Measurements from ENCODE around the gene RASA1.

RASA1 gene

DNA sequence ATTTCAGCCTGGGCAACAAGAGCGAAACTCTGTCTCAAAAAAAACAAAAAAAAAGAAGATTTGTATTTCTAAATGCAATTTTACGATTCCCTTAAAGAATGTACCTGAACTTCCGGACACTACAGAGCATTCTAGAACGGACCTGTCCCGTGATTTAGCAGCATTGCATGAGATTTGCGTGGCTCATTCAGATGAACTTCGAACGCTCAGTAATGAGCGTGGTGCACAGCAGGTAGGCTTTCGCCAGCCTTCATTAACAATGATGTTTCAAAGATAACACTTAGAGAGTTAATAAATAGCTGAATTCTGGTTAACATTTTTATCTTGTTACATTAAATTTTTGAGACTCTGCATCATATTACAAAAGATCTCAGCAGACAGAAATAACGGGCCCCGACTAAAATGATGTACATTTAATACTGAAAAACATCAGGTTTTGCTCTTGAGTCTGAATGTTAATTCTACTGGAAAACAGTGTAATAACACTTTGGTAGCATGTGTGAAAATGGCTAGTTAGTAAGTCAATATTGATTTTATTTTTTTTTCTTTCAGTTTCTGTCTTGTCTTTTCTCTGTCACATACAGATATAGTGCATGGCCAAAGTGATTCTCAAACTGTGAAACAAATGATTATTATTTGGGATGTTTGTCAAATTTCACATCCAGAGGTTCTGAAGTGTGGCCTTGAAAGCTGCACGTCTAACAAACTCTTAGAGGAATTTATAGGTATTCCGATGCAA is 121.8 kb downstream of the RASA1 start:
- Histone ChIP-seq H3K27me3 (ENCODE audit: insufficient read depth, low read length) (no peaks in the 10 kb centered on the region), H3K79me2 (ENCODE audit: insufficient read depth, low read length) (no peaks in the 10 kb centered on the region), H3K36me3 (ENCODE audit: insufficient read depth, low read length) (peaks cover 92% of the 10 kb centered on the region), H3K9ac (ENCODE audit: low read length) (no peak overlapping the region), H2AFZ (ENCODE audit: low read length) (no peak overlapping the region), H3K9me2 (ENCODE audit: low read depth, low read length) (no peaks in the 10 kb centered on the region), H3K4me2 (ENCODE audit: low read length) (no peak overlapping the region), H3K9me3 (ENCODE audit: low read length) (no peaks in the 10 kb centered on the region), H3K4me3 (ENCODE audit: low read depth, low read length, poor library complexity, severe bottlenecking) (no peak overlapping the region), H4K20me1 (ENCODE audit: insufficient read depth, low read length) (no peaks in the 10 kb centered on the region), H3K27ac (ENCODE audit: low read depth, low read length, poor library complexity, severe bottlenecking) (no peak overlapping the region), H3K4me1 (ENCODE audit: insufficient read depth, low read length, severe bottlenecking) (no peaks in the 10 kb centered on the region), H3F3A (ENCODE audit: insufficient read depth, low read length) (peaks cover 3% of the 10 kb centered on the region)
- TF ChIP-seq EZH2 (IDR thresholded peaks at IDR 0.05; ENCODE audit: borderline replicate concordance, low read length) = no peak
- TF ChIP-seq, protein P1, sequence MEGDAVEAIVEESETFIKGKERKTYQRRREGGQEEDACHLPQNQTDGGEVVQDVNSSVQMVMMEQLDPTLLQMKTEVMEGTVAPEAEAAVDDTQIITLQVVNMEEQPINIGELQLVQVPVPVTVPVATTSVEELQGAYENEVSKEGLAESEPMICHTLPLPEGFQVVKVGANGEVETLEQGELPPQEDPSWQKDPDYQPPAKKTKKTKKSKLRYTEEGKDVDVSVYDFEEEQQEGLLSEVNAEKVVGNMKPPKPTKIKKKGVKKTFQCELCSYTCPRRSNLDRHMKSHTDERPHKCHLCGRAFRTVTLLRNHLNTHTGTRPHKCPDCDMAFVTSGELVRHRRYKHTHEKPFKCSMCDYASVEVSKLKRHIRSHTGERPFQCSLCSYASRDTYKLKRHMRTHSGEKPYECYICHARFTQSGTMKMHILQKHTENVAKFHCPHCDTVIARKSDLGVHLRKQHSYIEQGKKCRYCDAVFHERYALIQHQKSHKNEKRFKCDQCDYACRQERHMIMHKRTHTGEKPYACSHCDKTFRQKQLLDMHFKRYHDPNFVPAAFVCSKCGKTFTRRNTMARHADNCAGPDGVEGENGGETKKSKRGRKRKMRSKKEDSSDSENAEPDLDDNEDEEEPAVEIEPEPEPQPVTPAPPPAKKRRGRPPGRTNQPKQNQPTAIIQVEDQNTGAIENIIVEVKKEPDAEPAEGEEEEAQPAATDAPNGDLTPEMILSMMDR (IDR thresholded peaks at IDR 0.05; ENCODE audit: low read length) = no peak

- H3K9me2 ChIP-seq (ENCODE audit: low read depth, low read length) = no peaks in the 10 kb centered on the region
- no peaks in the 10 kb centered on the region for H3K9me3 ChIP-seq (ENCODE audit: low read length)
- peaks cover 94% of the 10 kb centered on the region for H3K36me3 ChIP-seq (ENCODE audit: insufficient read depth, low read length)
- H3K4me2 ChIP-seq (ENCODE audit: low read length) = no peak overlapping the region
- no peaks in the 10 kb centered on the region for H3K27me3 ChIP-seq (ENCODE audit: insufficient read depth, low read length)
- H3F3A ChIP-seq (ENCODE audit: insufficient read depth, low read length) = peaks cover 3% of the 10 kb centered on the region
- TF ChIP-seq EZH2 (IDR thresholded peaks at IDR 0.05; ENCODE audit: borderline replicate concordance, low read length) = no peak
- TF ChIP-seq, protein P1 (IDR thresholded peaks at IDR 0.05; ENCODE audit: low read length) = no peak
- no peak overlapping the region for H3K4me3 ChIP-seq (ENCODE audit: low read depth, low read length, poor library complexity, severe bottlenecking)
- no peaks in the 10 kb centered on the region for H4K20me1 ChIP-seq (ENCODE audit: insufficient read depth, low read length)
- H3K4me1 ChIP-seq (ENCODE audit: insufficient read depth, low read length, severe bottlenecking) = no peaks in the 10 kb centered on the region
- H3K79me2 ChIP-seq (ENCODE audit: insufficient read depth, low read length) = no peaks in the 10 kb centered on the region
- H2AFZ ChIP-seq (ENCODE audit: low read length) = no peak overlapping the region
- no peak overlapping the region for H3K9ac ChIP-seq (ENCODE audit: low read length)
- no peak overlapping the region for H3K27ac ChIP-seq (ENCODE audit: low read depth, low read length, poor library complexity, severe bottlenecking)
Observed at GRCh38 chr5:87390075-87390474, 122.4 kb downstream of the RASA1 start.

- Histone ChIP-seq H3K9me2 (ENCODE audit: low read depth, low read length) (no peaks in the 10 kb centered on the region), H3K27me3 (ENCODE audit: insufficient read depth, low read length) (no peaks in the 10 kb centered on the region), H3K4me3 (ENCODE audit: low read depth, low read length, poor library complexity, severe bottlenecking) (no peak overlapping the region), H3K9ac (ENCODE audit: low read length) (no peak overlapping the region), H3K4me1 (ENCODE audit: insufficient read depth, low read length, severe bottlenecking) (no peaks in the 10 kb centered on the region), H2AFZ (ENCODE audit: low read length) (no peak overlapping the region), H3K36me3 (ENCODE audit: insufficient read depth, low read length) (peaks cover 97% of the 10 kb centered on the region), H3K4me2 (ENCODE audit: low read length) (no peak overlapping the region), H4K20me1 (ENCODE audit: insufficient read depth, low read length) (no peaks in the 10 kb centered on the region), H3F3A (ENCODE audit: insufficient read depth, low read length) (peaks cover 3% of the 10 kb centered on the region), H3K27ac (ENCODE audit: low read depth, low read length, poor library complexity, severe bottlenecking) (no peak overlapping the region), H3K79me2 (ENCODE audit: insufficient read depth, low read length) (no peaks in the 10 kb centered on the region), H3K9me3 (ENCODE audit: low read length) (no peaks in the 10 kb centered on the region)
- no peak for TF ChIP-seq EZH2 (IDR thresholded peaks at IDR 0.05; ENCODE audit: borderline replicate concordance, low read length)
- TF ChIP-seq, protein P1 (IDR thresholded peaks at IDR 0.05; ENCODE audit: low read length) = no peak
Observed at GRCh38 chr5:87390576-87391199, 123.0 kb downstream of the RASA1 start.

Data from OCI-LY1 (cell line).